Cardiac atrium fibroblast (primary cell): ENCODE data around the gene ZSCAN23. TPM values are rescaled to one million over a fixed set of nuclear protein-coding genes. Genes with fewer than 3 reads are reported as not detected.

Experiments
- total RNA-seq: library from RNA; depleted of rRNA; stranded (reverse); fragments of >200 nt; gene quantifications from 2 replicates; pipeline ENCODE4 v1.2.3, GENCODE V29; 2015

Gene ZSCAN23
- total RNA-seq = 0.36 and 0.81 TPM in 2 replicates

GRCh38 chr6:28443112-28443773, at the start of gene ZSCAN23:
Gene ZSCAN23 (minus strand): TSS chr6:28443491. CDS start chr6:28436266, 7,225 bp downstream.

GRCh38 chr6:28399350-28400121, 43.8 kb downstream of the ZSCAN23 start, which contains the start of gene ZSCAN12:
Gene ZSCAN12 (minus strand): TSS chr6:28399747. CDS start chr6:28398405, 1,342 bp downstream.

Other genes with a start within 250 kb of the ZSCAN23 start
- gene ZSCAN9, start 218.2 kb downstream of the ZSCAN23 start, total RNA-seq = 1.8 and 3.7 TPM in 2 replicates
- 2.5 and 2.6 TPM in 2 replicates for gene ZKSCAN4, start 191.2 kb downstream of the ZSCAN23 start, total RNA-seq
- 0.36 and 2.3 TPM in 2 replicates for gene NKAPL, start 184.2 kb downstream of the ZSCAN23 start, total RNA-seq
- gene ZSCAN26, start 176.3 kb downstream of the ZSCAN23 start, total RNA-seq = 11.8 and 15.9 TPM in 2 replicates
- gene PGBD1, start 161.9 kb downstream of the ZSCAN23 start, total RNA-seq = 1.3 and 2.4 TPM in 2 replicates
- gene ZSCAN31, start 107.3 kb downstream of the ZSCAN23 start, total RNA-seq = 10.5 and 18.0 TPM in 2 replicates
- 1.6 and 2.2 TPM in 2 replicates for gene ZKSCAN3, start 93.5 kb downstream of the ZSCAN23 start, total RNA-seq
- 1.3 and 2.0 TPM in 2 replicates for gene ZSCAN12, start 43.7 kb downstream of the ZSCAN23 start, total RNA-seq
- gene GPX6, start 72.3 kb upstream of the ZSCAN23 start, total RNA-seq = not detected in 2 replicates
- not detected in 2 replicates for gene GPX5, start 82.4 kb upstream of the ZSCAN23 start, total RNA-seq